SK-N-SH treated with all-trans-retinoic acid at 6 μM for 48 hours (cell line): Measurements from ENCODE around the gene PCMT1.

Source experiments
- BACH2 ChIP-seq: fragments of 250-450 bp; sonication (Bioruptor Pico); IDR thresholded peaks from 2 replicates; pipeline ENCODE4 v1.9.0; 2021; ENCODE audit warnings: mild to moderate bottlenecking, borderline replicate concordance
- GLIS3 ChIP-seq: fragments of 250-450 bp; sonication (Bioruptor Pico); IDR thresholded peaks from 2 replicates; pipeline ENCODE4 v1.5.0; 2020; ENCODE audit warnings: mild to moderate bottlenecking, moderate library complexity
- OSR1 ChIP-seq: fragments of 250-450 bp; sonication (Bioruptor Pico); IDR thresholded peaks from 2 replicates; pipeline ENCODE4 v1.8.0; 2022; ENCODE audit warnings: moderate library complexity, mild to moderate bottlenecking, inconsistent platforms
- RARB ChIP-seq: fragments of 250-450 bp; sonication (Bioruptor Pico); IDR thresholded peaks from 2 replicates; pipeline ENCODE4 v1.8.0; 2021; ENCODE audit warnings: mild to moderate bottlenecking, moderate library complexity
- ZFP3 ChIP-seq: fragments of 250-450 bp; sonication (Bioruptor Pico); IDR thresholded peaks from 2 replicates; pipeline ENCODE4 v1.5.0; 2020; ENCODE audit warnings: mild to moderate bottlenecking, moderate library complexity
- ZNF70 ChIP-seq: fragments of 450-650 bp; formaldehyde crosslinking; IDR thresholded peaks from 2 replicates; pipeline ENCODE4 v1.5.0; 2020; ENCODE audit warnings: mild to moderate bottlenecking, moderate library complexity
- ZNF8 ChIP-seq: fragments of 450-650 bp; formaldehyde crosslinking; IDR thresholded peaks from 2 replicates; pipeline ENCODE4 v1.5.0; 2020; ENCODE audit warnings: mild to moderate bottlenecking, moderate library complexity
- TF ChIP-seq, protein P1 (sequence below): fragments of 250-450 bp; sonication (Bioruptor Pico); IDR thresholded peaks from 2 replicates; pipeline ENCODE4 v1.5.1; 2020; ENCODE audit warnings: low read depth, mild to moderate bottlenecking, moderate library complexity
- TF ChIP-seq, protein P2 (sequence below): fragments of 250-450 bp; sonication (Bioruptor Pico); IDR thresholded peaks from 2 replicates; pipeline ENCODE4 v1.8.0; 2020; ENCODE audit warnings: mild to moderate bottlenecking, moderate library complexity, borderline replicate concordance

DNA sequence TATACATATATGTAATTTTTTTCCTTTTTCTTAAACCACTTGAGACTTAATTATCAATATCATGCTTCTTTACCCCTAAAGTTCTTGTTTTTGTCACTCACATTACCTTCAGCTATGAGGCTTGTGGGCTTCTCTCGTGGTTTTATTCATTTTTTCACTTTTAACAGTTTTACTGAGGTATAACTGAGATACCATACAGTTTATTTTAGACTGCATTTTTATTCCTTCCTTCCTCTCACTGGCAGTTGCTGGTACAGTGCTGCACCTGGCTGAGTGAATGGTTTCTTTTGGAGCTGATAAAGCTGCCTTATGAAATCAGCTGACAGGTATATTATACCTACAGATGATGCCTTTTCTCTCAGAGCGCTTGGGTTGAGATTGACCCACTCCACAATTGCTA, 60.3 kb downstream of the PCMT1 start:
- TF ChIP-seq GLIS3 (CRISPR knock-in tag), result no peak
- no peak for TF ChIP-seq RARB (CRISPR knock-in tag)
- TF ChIP-seq ZNF70 (CRISPR knock-in tag), result no peak
- no peak for TF ChIP-seq ZNF8 (CRISPR knock-in tag)
- TF ChIP-seq, protein P1, sequence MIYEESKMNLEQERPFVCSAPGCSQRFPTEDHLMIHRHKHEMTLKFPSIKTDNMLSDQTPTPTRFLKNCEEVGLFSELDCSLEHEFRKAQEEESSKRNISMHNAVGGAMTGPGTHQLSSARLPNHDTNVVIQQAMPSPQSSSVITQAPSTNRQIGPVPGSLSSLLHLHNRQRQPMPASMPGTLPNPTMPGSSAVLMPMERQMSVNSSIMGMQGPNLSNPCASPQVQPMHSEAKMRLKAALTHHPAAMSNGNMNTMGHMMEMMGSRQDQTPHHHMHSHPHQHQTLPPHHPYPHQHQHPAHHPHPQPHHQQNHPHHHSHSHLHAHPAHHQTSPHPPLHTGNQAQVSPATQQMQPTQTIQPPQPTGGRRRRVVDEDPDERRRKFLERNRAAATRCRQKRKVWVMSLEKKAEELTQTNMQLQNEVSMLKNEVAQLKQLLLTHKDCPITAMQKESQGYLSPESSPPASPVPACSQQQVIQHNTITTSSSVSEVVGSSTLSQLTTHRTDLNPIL (CRISPR knock-in tag), result no peak
- TF ChIP-seq ZFP3 (CRISPR knock-in tag), result no peak
- no peak for TF ChIP-seq OSR1 (CRISPR knock-in tag)
- TF ChIP-seq BACH2 (CRISPR knock-in tag), result no peak
- TF ChIP-seq, protein P2, sequence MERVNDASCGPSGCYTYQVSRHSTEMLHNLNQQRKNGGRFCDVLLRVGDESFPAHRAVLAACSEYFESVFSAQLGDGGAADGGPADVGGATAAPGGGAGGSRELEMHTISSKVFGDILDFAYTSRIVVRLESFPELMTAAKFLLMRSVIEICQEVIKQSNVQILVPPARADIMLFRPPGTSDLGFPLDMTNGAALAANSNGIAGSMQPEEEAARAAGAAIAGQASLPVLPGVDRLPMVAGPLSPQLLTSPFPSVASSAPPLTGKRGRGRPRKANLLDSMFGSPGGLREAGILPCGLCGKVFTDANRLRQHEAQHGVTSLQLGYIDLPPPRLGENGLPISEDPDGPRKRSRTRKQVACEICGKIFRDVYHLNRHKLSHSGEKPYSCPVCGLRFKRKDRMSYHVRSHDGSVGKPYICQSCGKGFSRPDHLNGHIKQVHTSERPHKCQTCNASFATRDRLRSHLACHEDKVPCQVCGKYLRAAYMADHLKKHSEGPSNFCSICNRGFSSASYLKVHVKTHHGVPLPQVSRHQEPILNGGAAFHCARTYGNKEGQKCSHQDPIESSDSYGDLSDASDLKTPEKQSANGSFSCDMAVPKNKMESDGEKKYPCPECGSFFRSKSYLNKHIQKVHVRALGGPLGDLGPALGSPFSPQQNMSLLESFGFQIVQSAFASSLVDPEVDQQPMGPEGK (CRISPR knock-in tag), result no peak
